ENCODE results near the gene TMEM255B.

DNA sequence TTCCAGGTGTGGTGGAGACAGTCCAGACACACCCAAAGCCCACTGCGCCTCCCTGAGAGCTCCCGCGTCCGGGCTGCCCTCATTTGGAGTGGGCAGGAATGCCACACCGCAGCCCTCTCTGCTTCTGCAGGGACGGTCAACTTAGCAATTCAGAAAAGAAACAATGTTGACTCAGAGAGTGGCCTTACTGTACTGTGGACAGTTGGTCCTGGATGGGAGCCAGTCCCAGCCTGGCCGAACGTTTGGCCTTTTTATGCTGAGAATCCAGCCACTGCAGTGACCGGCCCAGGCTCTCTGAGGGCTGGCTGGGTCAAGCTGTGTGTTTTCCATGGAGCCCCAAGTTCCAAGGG is 97.7 kb downstream of the TMEM255B start:
- TF ChIP-seq, protein P1, sequence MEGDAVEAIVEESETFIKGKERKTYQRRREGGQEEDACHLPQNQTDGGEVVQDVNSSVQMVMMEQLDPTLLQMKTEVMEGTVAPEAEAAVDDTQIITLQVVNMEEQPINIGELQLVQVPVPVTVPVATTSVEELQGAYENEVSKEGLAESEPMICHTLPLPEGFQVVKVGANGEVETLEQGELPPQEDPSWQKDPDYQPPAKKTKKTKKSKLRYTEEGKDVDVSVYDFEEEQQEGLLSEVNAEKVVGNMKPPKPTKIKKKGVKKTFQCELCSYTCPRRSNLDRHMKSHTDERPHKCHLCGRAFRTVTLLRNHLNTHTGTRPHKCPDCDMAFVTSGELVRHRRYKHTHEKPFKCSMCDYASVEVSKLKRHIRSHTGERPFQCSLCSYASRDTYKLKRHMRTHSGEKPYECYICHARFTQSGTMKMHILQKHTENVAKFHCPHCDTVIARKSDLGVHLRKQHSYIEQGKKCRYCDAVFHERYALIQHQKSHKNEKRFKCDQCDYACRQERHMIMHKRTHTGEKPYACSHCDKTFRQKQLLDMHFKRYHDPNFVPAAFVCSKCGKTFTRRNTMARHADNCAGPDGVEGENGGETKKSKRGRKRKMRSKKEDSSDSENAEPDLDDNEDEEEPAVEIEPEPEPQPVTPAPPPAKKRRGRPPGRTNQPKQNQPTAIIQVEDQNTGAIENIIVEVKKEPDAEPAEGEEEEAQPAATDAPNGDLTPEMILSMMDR (IDR thresholded peaks at IDR 0.05), result no peak
- no peak for TF ChIP-seq POLR2A (IDR thresholded peaks at IDR 0.05)

All from prostate gland (tissue), 2 donors.